Colonic mucosa (tissue), 4 donors: ENCODE measurements around the gene ARFIP1. TPM values are rescaled to one million over a fixed set of nuclear protein-coding genes. Genes with fewer than 3 reads are reported as not detected.

Experiments used
- DNase-seq: peaks from one replicate; pipeline ENCODE4 v3.0.0-alpha.2; 2020
- H3K27ac ChIP-seq: fragments of 200-600 bp; one replicate; pipeline ENCODE4 v1.8.0; 2021
- H3K27me3 ChIP-seq: fragments of 200-600 bp; one replicate; pipeline ENCODE4 v1.8.0; 2021
- H3K36me3 ChIP-seq: fragments of 200-600 bp; one replicate; pipeline ENCODE4 v1.8.0; 2021
- H3K4me1 ChIP-seq: fragments of 200-600 bp; one replicate; pipeline ENCODE4 v1.8.0; 2021; ENCODE audit warnings: mild to moderate bottlenecking
- H3K4me3 ChIP-seq: fragments of 200-600 bp; one replicate; pipeline ENCODE4 v1.8.0; 2021
- H3K9ac ChIP-seq, 2 donors: one replicate each; pipeline ENCODE4 v1.7.0; 2013; ENCODE audit warnings: control low read depth in 2 of 2, low read depth in 2 of 2, low read length in 2 of 2
- H3K9me3 ChIP-seq: fragments of 200-600 bp; one replicate; pipeline ENCODE4 v1.8.0; 2021
- CTCF ChIP-seq: fragments of 200-600 bp; IDR thresholded peaks from one replicate; pipeline ENCODE4 v1.8.0; 2022; ENCODE audit warnings: antibody characterized with exemption, mild to moderate bottlenecking
- intact Hi-C: fragments of 100-400 bp; cut with DNase I; formaldehyde crosslinking; loops from one replicate; pipeline ENCODE4 v1.14.1; 2022
- total RNA-seq, 2 donors: library from RNA; stranded (reverse); fragmentation: NEBNext Ultra II Directional in 1 of 2; extraction: Animal tissue kit (Norgen Biotek cat#: 25700) in 1 of 2; gene quantifications; one replicate each; pipeline ENCODE4 v1.2.1, GENCODE V29; 2021
- donor health status: healthy.
- donor health status: DM: no; HTN: no; CAD: no.
- donor health status: DM: no; HTN: no; CAD: no.

The ARFIP1 gene
- total RNA-seq, 2 donors from 2014 or later = 55.9 to 74.1 TPM

DNA sequence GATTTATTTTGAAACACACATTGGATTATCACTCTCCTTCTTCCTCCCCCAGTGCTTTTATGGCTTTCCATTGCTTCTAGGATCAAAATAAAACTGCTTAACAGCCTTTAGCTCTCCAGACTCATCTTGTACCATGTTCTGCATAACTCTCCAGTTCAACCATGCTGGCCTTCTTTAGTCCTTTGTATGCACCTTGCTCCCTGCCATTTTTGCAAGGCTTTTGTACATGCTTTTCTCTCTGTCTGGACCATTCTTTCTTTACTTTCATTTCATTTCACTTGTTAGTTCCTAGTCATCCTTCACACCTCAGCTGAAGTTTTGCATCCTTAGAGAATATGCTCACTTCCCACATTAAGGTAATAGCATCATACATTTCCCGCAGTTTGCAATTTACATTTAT is 6.9 kb downstream of the ARFIP1 start:
- no peak overlapping the region for H3K27ac ChIP-seq
- no peak overlapping the region for H3K4me3 ChIP-seq
- no peak for DNase-seq
- H3K9me3 ChIP-seq = no peaks in the 10 kb centered on the region
- no peaks in the 10 kb centered on the region for H3K27me3 ChIP-seq
- intact Hi-C loops = no loop called here
- no peak for TF ChIP-seq CTCF
- peaks cover 17% of the 10 kb centered on the region for H3K4me1 ChIP-seq
- no peaks in the 10 kb centered on the region for H3K36me3 ChIP-seq
- H3K9ac ChIP-seq = no peak overlapping the region

GRCh38 chr4:152795891-152796290 is 16.1 kb downstream of the ARFIP1 start:
- intact Hi-C loops = no loop called here
- Histone ChIP-seq H3K4me1 (no peaks in the 10 kb centered on the region), H3K27me3 (no peaks in the 10 kb centered on the region), H3K9me3 (no peaks in the 10 kb centered on the region), H3K4me3 (no peak overlapping the region), H3K9ac (no peak overlapping the region), H3K36me3 (no peaks in the 10 kb centered on the region), H3K27ac (no peak overlapping the region)
- TF ChIP-seq CTCF = no peak
- DNase-seq = no peak

DNA sequence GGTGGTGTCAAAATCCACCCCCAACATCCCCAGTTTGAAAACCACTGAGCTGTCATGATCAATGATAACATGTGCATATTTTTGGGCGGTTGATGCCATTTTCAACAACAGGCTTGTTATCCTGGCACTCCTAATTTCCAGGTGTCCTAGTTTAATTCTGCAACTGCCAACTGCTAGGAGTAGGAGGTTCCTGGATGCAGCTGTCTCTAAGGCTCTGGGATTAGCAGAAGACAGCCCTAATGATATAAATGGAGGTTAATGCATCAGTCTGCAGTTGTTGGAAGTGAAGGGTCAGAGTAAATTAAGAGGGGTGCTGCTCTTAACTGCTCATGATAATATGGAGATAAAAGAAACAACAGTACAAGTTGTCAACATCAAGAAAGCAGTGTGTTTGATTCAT is 23.8 kb downstream of the ARFIP1 start:
- TF ChIP-seq CTCF = no peak
- Histone ChIP-seq H3K9ac (no peak overlapping the region), H3K9me3 (no peaks in the 10 kb centered on the region), H3K36me3 (no peaks in the 10 kb centered on the region), H3K27me3 (no peaks in the 10 kb centered on the region), H3K4me1 (no peaks in the 10 kb centered on the region), H3K4me3 (no peak overlapping the region), H3K27ac (no peak overlapping the region)
- DNase-seq = no peak
- intact Hi-C loops = no loop called here

DNA sequence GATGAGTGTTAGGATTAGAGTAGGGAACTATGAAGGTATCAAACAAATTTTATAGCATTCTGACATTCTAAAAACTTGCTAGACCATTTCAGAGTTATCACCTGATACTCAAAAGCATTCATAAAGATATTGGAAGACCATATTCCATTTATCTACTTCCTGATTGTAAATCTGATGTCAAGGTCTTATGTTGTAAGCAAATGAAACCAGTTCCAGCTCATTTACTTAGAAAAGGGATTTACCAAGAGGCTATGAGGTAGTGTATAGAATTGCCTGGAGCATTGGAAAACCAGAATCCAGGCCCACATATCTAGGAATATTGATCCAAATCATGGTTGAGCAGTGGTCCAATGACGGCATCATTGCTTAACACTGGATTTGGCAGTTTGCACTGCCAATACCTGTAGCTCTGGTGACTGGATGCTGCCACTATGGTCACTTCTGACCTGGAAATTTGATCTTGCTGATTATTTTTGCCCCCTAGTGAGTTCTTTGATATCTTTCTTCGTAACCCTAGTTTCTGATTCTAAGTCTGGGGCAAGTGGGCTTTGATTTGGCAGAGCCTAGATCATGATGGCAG is 25.4 kb downstream of the ARFIP1 start:
- H3K36me3 ChIP-seq = no peaks in the 10 kb centered on the region

GRCh38 chr4:152805818-152806217 is 26.1 kb downstream of the ARFIP1 start:
- no peak for DNase-seq

More for the DNA sequence above, 25.4 kb downstream of the ARFIP1 start:
- DNase-seq = no peak
- Histone ChIP-seq H3K4me1 (no peaks in the 10 kb centered on the region), H3K9me3 (no peaks in the 10 kb centered on the region), H3K27ac (no peak overlapping the region), H3K4me3 (no peak overlapping the region), H3K9ac (no peak overlapping the region), H3K27me3 (no peaks in the 10 kb centered on the region)
- intact Hi-C loops = no loop called here
- TF ChIP-seq CTCF = no peak

More at GRCh38 chr4:152805818-152806217, 26.1 kb downstream of the ARFIP1 start:
- Histone ChIP-seq H3K36me3 (no peaks in the 10 kb centered on the region), H3K4me3 (no peak overlapping the region), H3K9me3 (no peaks in the 10 kb centered on the region), H3K9ac (no peak overlapping the region), H3K27ac (no peak overlapping the region), H3K4me1 (no peaks in the 10 kb centered on the region), H3K27me3 (no peaks in the 10 kb centered on the region)
- TF ChIP-seq CTCF = no peak
- intact Hi-C loops = no loop called here
